Keratinocyte (primary cell): ENCODE results near the gene ZNF84.

Experiments
- CTCF ChIP-seq, 3 experiments: IDR thresholded peaks in 1 of 3; conservative IDR thresholded peaks in 1 of 3; optimal IDR thresholded peaks in 1 of 3; 2 replicates in 2 of 3; 3 replicates in 1 of 3; pipeline versions ENCODE3 to v1.5.1; 2011; ENCODE audit warnings: low read length in 3 of 3, mild to moderate bottlenecking in 3 of 3, moderate library complexity in 2 of 3, control low read depth in 1 of 3, inconsistent platforms in 1 of 3; ENCODE audit not compliant: insufficient read depth in 2 of 3; ENCODE audit errors: extremely low read depth in 1 of 3
- EZH2 ChIP-seq: IDR thresholded peaks from one replicate; pipeline ENCODE4 v1.6.1; 2012; ENCODE audit warnings: inconsistent platforms, mild to moderate bottlenecking, low read length, moderate library complexity

- no peak for TF ChIP-seq CTCF (optimal IDR thresholded peaks at IDR 0.05 in 1 of 3, IDR thresholded peaks at IDR 0.05 in 1 of 3, conservative IDR thresholded peaks at IDR 0.05 in 1 of 3; ENCODE audit: extremely low read depth in 1 of 3, insufficient read depth in 2 of 3, low read length in 3 of 3)
- no peak for TF ChIP-seq EZH2
Measured at GRCh38 chr12:133105620-133106019, 68.3 kb downstream of the ZNF84 start.
